SKM-1 (cell line): Measurements from ENCODE around the gene UPF2.
"Not testable (repeated sequence)": the region's sequence is repeated elsewhere in the genome, so short reads cannot be mapped to it uniquely, and the experiment has no call there.

Experiments used
- DNase-seq: peaks from one replicate; lab custom pipeline; 2025; ENCODE audit not compliant: unreplicated experiment; lab: John Stamatoyannopoulos, UW

The UPF2 gene

GRCh38 chr10:12042797-12043651 is at the start of gene UPF2:
Gene UPF2 (minus strand): TSS chr10:12042809. CDS start chr10:12035423, 7,386 bp downstream.
- peak; percentile 83 for DNase-seq

- DNase-seq: no peak
Measured at GRCh38 chr10:12091421-12091820, 48.8 kb upstream of the UPF2 start.

GRCh38 chr10:12088919-12089318 is 46.3 kb upstream of the UPF2 start:
- no peak for DNase-seq

GRCh38 chr10:12081879-12082557 is 39.4 kb upstream of the UPF2 start:
- DNase-seq: no peak

GRCh38 chr10:12081470-12081869 is 38.9 kb upstream of the UPF2 start:
- DNase-seq: no peak

- no peak for DNase-seq
Measured at GRCh38 chr10:12077580-12078180, 35.1 kb upstream of the UPF2 start.

GRCh38 chr10:12073526-12073925 is 30.9 kb upstream of the UPF2 start:
- no peak for DNase-seq

- DNase-seq: not testable (repeated sequence)
Measured at GRCh38 chr10:12071441-12071840, 28.8 kb upstream of the UPF2 start.

GRCh38 chr10:12068449-12069269 is 26.1 kb upstream of the UPF2 start, which contains the start of gene DHTKD1:
Gene DHTKD1 (plus strand): TSS chr10:12068954. CDS start chr10:12069034, 80 bp downstream.
- DNase-seq: peak; percentile 74

GRCh38 chr10:12067336-12067735 is 24.7 kb upstream of the UPF2 start:
- DNase-seq: no peak

GRCh38 chr10:12063483-12063818 is 20.8 kb upstream of the UPF2 start:
- DNase-seq: no peak

- no peak for DNase-seq
Measured at GRCh38 chr10:12062754-12063482, 20.3 kb upstream of the UPF2 start.

GRCh38 chr10:12061124-12061523 is 18.5 kb upstream of the UPF2 start:
- no peak for DNase-seq

GRCh38 chr10:12056748-12057147 is 14.1 kb upstream of the UPF2 start:
- DNase-seq: no peak

- DNase-seq: no peak
Measured at GRCh38 chr10:12055732-12056131, 13.1 kb upstream of the UPF2 start.

- no peak for DNase-seq
Measured at GRCh38 chr10:12051241-12051640, 8.6 kb upstream of the UPF2 start.

- no peak for DNase-seq
Measured at GRCh38 chr10:12050528-12050927, 7.9 kb upstream of the UPF2 start.

- DNase-seq: no peak
Measured at GRCh38 chr10:12048547-12048946, 5.9 kb upstream of the UPF2 start.

GRCh38 chr10:12045596-12045995 is 3.0 kb upstream of the UPF2 start:
- DNase-seq: no peak

- no peak for DNase-seq
Measured at GRCh38 chr10:12042409-12042796, 206 bp downstream of the UPF2 start.
